ENCODE measurements around the gene TGFB1I1.

TGFB1I1 gene

GRCh38 chr16:31430380-31431052 lies 41.4 kb upstream of the TGFB1I1 start:
- no peaks in the 10 kb centered on the region for H3K79me2 ChIP-seq (ENCODE audit: low read length)
- H4K20me1 ChIP-seq (ENCODE audit: insufficient read depth, low read length), result no peaks in the 10 kb centered on the region
- H3K36me3 ChIP-seq (replicated peaks; ENCODE audit: low read depth, low read length), result no peaks in the 10 kb centered on the region
- H3K27me3 ChIP-seq (ENCODE audit: low read depth, low read length), result no peaks in the 10 kb centered on the region
- no peaks in the 10 kb centered on the region for H3K4me1 ChIP-seq (ENCODE audit: low read length)
- no peak overlapping the region for H3K4me3 ChIP-seq (ENCODE audit: low read length)
- no peaks in the 10 kb centered on the region for H3K9me3 ChIP-seq (ENCODE audit: insufficient read depth, low read length)
- H3K27ac ChIP-seq (ENCODE audit: low read length), result no peak overlapping the region
- no peak overlapping the region for H2AFZ ChIP-seq (ENCODE audit: low read depth, low read length)
- TF ChIP-seq, protein P1, sequence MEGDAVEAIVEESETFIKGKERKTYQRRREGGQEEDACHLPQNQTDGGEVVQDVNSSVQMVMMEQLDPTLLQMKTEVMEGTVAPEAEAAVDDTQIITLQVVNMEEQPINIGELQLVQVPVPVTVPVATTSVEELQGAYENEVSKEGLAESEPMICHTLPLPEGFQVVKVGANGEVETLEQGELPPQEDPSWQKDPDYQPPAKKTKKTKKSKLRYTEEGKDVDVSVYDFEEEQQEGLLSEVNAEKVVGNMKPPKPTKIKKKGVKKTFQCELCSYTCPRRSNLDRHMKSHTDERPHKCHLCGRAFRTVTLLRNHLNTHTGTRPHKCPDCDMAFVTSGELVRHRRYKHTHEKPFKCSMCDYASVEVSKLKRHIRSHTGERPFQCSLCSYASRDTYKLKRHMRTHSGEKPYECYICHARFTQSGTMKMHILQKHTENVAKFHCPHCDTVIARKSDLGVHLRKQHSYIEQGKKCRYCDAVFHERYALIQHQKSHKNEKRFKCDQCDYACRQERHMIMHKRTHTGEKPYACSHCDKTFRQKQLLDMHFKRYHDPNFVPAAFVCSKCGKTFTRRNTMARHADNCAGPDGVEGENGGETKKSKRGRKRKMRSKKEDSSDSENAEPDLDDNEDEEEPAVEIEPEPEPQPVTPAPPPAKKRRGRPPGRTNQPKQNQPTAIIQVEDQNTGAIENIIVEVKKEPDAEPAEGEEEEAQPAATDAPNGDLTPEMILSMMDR (IDR thresholded peaks at IDR 0.05; ENCODE audit: low read depth, low read length), result no peak
- TF ChIP-seq EZH2phosphoT487 (IDR thresholded peaks at IDR 0.05; ENCODE audit: low read depth), result no peak
- H3K4me2 ChIP-seq (ENCODE audit: low read length), result no peak overlapping the region
- no peak overlapping the region for H3K9ac ChIP-seq (ENCODE audit: low read length)

DNA sequence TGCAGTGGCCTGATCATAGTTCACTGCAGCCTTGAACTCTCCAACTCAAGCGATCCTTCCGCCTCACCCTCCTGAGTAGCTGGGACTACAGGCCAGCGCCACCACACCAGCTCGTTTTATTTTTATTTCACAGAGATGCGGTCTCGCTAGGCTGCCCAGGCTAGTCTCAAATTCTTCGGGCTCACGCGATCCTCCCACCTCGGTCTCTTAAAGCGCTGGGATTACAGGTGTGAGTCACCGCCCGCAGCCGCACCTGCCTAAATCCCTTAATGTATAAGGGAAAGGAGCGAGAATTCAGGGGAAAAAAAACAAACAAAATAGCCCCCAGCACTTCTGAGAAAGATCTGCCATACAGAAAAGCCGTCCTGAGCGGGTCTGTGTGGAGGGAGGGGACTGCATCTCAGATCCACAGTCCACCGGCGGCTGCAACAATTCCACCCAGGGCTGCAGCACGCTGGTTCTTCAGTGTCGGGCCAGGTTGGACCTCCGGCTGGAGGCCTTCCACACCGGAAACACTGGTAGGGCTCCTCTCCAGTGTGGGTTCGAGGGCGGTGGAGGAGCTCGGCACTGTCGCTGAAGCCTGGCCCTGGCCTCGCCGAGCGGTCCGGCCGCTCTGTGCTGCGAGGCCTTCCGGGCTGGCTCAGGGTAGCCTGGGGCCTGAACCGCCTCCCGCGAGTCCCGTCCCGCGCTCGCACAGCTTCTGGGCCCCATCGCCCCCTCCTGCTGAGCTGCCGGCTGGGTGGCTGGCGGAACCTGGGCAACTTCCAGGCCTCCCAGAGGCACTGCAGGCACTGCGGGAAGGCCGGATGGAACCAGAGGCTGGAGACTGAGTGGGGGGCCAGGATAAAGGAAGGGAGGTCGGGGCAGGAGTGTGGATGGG lies 36.4 kb upstream of the TGFB1I1 start:
- Histone ChIP-seq H3K4me2 (ENCODE audit: low read length) (no peak overlapping the region), H3K79me2 (ENCODE audit: low read length) (no peaks in the 10 kb centered on the region), H3K27ac (ENCODE audit: low read length) (no peak overlapping the region), H3K9ac (ENCODE audit: low read length) (no peak overlapping the region), H3K4me3 (ENCODE audit: low read length) (no peak overlapping the region), H3K36me3 (replicated peaks; ENCODE audit: low read depth, low read length) (no peaks in the 10 kb centered on the region), H3K4me1 (ENCODE audit: low read length) (peaks cover 14% of the 10 kb centered on the region), H2AFZ (ENCODE audit: low read depth, low read length) (no peak overlapping the region), H3K9me3 (ENCODE audit: insufficient read depth, low read length) (no peaks in the 10 kb centered on the region), H4K20me1 (ENCODE audit: insufficient read depth, low read length) (no peaks in the 10 kb centered on the region), H3K27me3 (ENCODE audit: low read depth, low read length) (no peaks in the 10 kb centered on the region)
- no peak for TF ChIP-seq EZH2phosphoT487 (IDR thresholded peaks at IDR 0.05; ENCODE audit: low read depth)
- TF ChIP-seq, protein P1 (IDR thresholded peaks at IDR 0.05; ENCODE audit: low read depth, low read length), result no peak

DNA sequence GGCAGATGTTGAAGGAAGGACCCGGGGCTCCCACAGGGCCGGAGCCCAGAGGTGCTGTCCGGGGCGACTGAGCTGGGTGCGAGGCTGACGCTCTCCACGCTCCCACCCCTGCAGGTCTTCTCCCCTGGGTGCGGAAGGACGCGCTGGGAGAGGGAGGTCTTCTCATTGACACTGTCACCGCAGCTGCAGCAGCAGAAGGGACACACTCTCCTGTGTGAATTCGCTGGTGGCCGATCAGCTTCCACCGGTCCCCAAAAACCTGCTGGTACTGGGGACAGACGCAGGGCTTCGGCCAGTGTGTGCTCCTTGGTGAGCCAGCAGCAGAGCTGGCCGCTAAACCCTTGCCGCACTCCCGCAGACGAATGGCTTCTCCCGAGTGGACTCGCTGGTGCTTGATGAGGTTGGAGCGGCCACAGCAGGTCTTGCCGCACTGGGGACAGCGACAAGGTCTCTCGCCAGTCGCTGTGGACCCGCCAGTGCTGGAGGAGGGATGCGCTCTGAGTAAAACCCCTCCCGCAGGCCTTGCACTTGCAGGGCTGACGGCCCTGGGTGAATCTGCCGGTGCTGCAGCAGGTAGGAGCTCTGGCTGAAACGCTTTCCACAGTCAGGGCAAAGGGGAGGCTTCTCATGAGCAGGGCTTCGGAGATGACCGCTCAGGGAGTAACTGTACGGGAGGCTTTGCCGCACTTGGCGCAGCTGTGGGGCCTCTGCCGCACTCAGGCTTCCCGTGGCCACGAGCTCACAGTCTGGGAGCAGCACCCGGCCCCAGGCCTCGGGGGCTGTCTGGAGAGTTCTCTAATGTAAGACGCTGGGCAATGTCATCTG lies 35.5 kb upstream of the TGFB1I1 start:
- H2AFZ ChIP-seq (ENCODE audit: low read depth, low read length), result no peak overlapping the region

More for the DNA sequence above, 35.5 kb upstream of the TGFB1I1 start:
- no peaks in the 10 kb centered on the region for H3K36me3 ChIP-seq (replicated peaks; ENCODE audit: low read depth, low read length)
- H3K27ac ChIP-seq (ENCODE audit: low read length), result no peak overlapping the region
- H3K9me3 ChIP-seq (ENCODE audit: insufficient read depth, low read length), result no peaks in the 10 kb centered on the region
- H3K4me3 ChIP-seq (ENCODE audit: low read length), result no peak overlapping the region
- no peak overlapping the region for H3K9ac ChIP-seq (ENCODE audit: low read length)
- no peaks in the 10 kb centered on the region for H4K20me1 ChIP-seq (ENCODE audit: insufficient read depth, low read length)
- no peak overlapping the region for H3K4me2 ChIP-seq (ENCODE audit: low read length)
- no peaks in the 10 kb centered on the region for H3K27me3 ChIP-seq (ENCODE audit: low read depth, low read length)
- H3K79me2 ChIP-seq (ENCODE audit: low read length), result no peaks in the 10 kb centered on the region
- H3K4me1 ChIP-seq (ENCODE audit: low read length), result peaks cover 14% of the 10 kb centered on the region
- TF ChIP-seq EZH2phosphoT487 (IDR thresholded peaks at IDR 0.05; ENCODE audit: low read depth), result no peak
- TF ChIP-seq, protein P1 (IDR thresholded peaks at IDR 0.05; ENCODE audit: low read depth, low read length), result no peak
